Omental fat pad (tissue), 4 donors: Measurements from ENCODE around the gene YTHDF2. TPM values are rescaled to one million over a fixed set of nuclear protein-coding genes. Genes with fewer than 3 reads are reported as not detected.
"Not testable (repeated sequence)": the region's sequence is repeated elsewhere in the genome, so short reads cannot be mapped to it uniquely, and the experiment has no call there.

Source experiments
- ATAC-seq: fragments of 150-250 bp; one replicate; pipeline ENCODE4 v1.9.1; 2016; ENCODE audit warnings: mild to moderate bottlenecking, moderate library complexity; ENCODE audit not compliant: low FRiP score
- DNase-seq: peaks from one replicate; pipeline ENCODE4 v3.0.0-alpha.2; 2019; ENCODE audit warnings: low spot score
- CTCF ChIP-seq, 3 donors: fragments of 450-650 bp; IDR thresholded peaks; one replicate each; pipeline ENCODE4 v1.5.1; 2016 to 2017; ENCODE audit warnings: antibody characterized with exemption in 3 of 3, mild to moderate bottlenecking in 3 of 3, moderate library complexity in 2 of 3
- total RNA-seq, 4 donors: library from RNA; depleted of rRNA; stranded (reverse); fragments of >200 nt; gene quantifications; one replicate each; pipeline ENCODE4 v1.1.0, GENCODE V29; 2016

The YTHDF2 gene
- total RNA-seq, 4 donors from 2014 or later = 43.8 to 88.4 (median 56.4) TPM

DNA sequence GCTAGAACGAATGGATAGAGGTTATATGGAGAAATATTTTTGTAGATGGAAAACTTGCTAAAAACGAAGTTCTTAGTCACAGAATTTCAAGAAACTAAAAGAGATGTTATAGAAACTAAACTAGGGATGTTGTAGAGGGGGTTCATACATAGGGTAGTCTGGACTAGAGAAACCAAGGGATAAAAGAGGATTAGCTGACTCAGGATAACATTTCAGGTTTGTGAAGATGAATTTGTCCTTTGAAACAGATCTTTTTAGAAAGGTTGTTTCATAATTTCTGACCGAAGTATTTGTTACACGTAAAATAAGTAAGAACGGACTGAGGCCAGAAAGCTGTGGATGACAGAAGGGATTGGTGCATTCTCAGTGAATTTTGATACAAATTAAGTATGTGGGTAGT is 13.6 kb downstream of the YTHDF2 start:
- no peak for DNase-seq
- ATAC-seq = no peak
- TF ChIP-seq CTCF (IDR thresholded peaks at IDR 0.05) = no peak

- DNase-seq, ATAC-seq: not testable (repeated sequence)
Observed at GRCh38 chr1:28750771-28751294, 14.1 kb downstream of the YTHDF2 start.

DNA sequence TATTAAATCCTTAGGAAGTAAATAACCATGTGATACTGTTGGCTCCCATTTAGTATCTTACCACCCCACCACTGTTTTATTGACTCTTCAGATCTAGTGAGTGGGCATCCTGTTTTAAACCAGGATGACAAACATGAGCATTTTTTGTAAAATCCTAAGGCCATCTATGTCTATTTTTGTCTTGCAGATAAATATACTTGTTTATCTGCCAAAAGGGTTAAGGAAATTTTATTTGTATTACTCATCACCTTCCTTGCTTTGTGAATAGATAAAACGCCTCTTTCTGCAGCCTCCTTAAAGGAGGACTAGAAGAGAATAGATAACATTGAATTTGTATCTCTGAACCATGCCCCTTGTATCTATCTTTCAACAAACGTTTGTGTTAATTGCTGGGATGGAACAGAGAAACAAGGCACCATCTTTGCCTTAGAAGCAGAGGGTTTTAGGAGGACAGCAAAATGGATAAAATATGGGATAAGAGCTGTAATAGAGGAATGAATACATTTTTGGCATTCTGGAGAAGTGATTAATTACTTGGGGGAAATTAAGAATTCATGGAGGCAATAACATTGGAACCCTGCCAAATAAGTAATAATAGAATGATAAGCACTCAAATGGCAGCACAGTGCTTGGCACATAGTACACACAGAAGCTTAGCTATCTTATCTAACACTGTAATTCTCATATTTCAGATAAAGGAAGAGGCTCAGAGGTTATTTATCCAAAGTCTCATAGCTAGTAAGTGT is 14.7 kb downstream of the YTHDF2 start:
- DNase-seq = no peak
- ATAC-seq = peak; percentile 9
- TF ChIP-seq CTCF (IDR thresholded peaks at IDR 0.05) = no peak

DNA sequence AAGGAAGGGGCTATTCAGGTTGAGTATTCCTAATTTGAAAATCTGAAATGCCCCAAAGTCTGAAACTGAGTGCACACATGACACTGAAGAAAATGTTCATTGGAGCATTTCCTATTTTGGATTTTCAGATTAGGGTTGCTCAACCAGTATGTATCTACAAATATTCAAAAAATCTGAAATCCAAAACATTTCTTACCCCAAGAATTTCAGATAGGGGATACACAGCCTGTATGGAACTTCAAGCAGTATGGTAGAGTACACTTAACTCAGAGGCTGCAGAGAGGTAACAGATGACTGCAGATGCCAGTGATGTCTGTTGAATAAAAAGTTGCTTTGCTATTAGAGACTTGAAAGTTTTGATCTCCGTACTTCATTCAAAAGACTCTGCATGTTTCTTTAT is 19.0 kb downstream of the YTHDF2 start:
- no peak for DNase-seq
- TF ChIP-seq CTCF (IDR thresholded peaks at IDR 0.05) = no peak
- no peak for ATAC-seq

GRCh38 chr1:28756846-28757245 is 20.1 kb downstream of the YTHDF2 start:
- ATAC-seq (no peak), DNase-seq (no peak)
- TF ChIP-seq CTCF (IDR thresholded peaks at IDR 0.05) = no peak

DNA sequence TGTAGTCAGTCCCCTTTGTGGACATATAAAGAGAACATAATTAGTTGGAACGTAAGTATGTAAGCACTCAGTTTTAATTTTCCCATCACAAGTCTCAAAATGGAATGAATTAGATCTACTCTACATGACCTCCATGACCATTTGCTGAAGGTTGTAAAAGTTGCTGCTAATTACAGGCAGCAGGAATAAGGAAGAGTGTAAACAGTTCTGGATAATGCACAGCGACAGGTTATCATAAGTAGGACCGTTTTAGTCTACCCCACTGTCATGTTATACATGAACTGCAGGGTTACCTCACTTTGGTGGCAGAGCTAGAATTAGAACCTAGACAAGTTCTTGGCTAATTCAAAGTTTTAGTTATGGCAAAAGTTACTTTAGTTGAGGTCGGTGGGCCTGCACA is 21.7 kb downstream of the YTHDF2 start:
- ATAC-seq (no peak), DNase-seq (no peak)
- TF ChIP-seq CTCF (IDR thresholded peaks at IDR 0.05) = no peak

DNA sequence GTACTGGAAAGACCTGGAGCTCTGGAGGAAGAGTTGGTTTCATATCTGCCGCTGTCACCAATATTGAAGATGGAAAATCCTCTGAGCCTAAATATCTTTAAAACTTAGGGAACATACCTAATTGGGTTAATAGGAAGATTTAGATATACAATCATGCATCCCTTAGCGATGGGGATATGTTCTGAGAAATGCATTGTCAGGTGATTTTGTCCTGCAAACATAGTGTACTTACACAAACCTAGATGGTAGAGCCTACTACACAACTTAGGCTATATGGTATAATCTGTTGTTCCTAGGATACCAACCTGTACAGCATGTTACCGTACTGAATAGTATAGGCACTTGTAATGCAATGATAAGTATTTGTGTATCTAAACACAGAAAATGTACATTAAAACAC is 22.5 kb downstream of the YTHDF2 start:
- DNase-seq (no peak), ATAC-seq (no peak)
- TF ChIP-seq CTCF (IDR thresholded peaks at IDR 0.05) = no peak
